Hepatocyte (in vitro differentiated cells): Measurements from ENCODE around the gene HLA-DPB1.

Source experiments
- EZH2 ChIP-seq: fragments of 200-600 bp; sonication (generic); IDR thresholded peaks from 2 replicates; pipeline ENCODE4 v1.6.1; 2016; ENCODE audit warnings: antibody characterized with exemption, mild to moderate bottlenecking, borderline replicate concordance
- TF ChIP-seq, protein P1 (sequence below): fragments of 200-600 bp; sonication (generic); IDR thresholded peaks from 2 replicates; pipeline ENCODE4 v1.5.1; 2016; ENCODE audit warnings: antibody characterized with exemption, mild to moderate bottlenecking; ENCODE audit not compliant: poor library complexity

DNA sequence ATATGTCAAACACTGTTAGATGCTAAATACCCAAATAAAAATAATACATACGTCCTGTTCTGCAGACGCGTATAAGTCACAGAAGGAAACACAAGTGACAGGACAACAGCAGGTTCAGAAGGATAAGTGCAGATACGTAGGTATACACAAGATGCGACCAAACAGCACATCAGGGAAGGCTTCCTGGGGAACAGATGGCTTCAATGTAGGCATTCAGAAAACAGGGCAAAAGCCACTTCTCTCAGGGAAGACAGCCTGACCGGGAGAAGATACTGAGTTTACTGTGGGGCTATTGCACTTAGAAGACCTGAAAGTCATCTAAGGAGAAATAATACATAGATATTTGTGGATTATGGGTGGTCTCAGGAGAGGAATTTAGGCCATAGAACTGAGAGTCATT lies 4.2 kb upstream of the HLA-DPB1 start:
- TF ChIP-seq, protein P1, sequence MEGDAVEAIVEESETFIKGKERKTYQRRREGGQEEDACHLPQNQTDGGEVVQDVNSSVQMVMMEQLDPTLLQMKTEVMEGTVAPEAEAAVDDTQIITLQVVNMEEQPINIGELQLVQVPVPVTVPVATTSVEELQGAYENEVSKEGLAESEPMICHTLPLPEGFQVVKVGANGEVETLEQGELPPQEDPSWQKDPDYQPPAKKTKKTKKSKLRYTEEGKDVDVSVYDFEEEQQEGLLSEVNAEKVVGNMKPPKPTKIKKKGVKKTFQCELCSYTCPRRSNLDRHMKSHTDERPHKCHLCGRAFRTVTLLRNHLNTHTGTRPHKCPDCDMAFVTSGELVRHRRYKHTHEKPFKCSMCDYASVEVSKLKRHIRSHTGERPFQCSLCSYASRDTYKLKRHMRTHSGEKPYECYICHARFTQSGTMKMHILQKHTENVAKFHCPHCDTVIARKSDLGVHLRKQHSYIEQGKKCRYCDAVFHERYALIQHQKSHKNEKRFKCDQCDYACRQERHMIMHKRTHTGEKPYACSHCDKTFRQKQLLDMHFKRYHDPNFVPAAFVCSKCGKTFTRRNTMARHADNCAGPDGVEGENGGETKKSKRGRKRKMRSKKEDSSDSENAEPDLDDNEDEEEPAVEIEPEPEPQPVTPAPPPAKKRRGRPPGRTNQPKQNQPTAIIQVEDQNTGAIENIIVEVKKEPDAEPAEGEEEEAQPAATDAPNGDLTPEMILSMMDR, result no peak
- no peak for TF ChIP-seq EZH2
